ENCODE measurements around the gene INTU.

DNA sequence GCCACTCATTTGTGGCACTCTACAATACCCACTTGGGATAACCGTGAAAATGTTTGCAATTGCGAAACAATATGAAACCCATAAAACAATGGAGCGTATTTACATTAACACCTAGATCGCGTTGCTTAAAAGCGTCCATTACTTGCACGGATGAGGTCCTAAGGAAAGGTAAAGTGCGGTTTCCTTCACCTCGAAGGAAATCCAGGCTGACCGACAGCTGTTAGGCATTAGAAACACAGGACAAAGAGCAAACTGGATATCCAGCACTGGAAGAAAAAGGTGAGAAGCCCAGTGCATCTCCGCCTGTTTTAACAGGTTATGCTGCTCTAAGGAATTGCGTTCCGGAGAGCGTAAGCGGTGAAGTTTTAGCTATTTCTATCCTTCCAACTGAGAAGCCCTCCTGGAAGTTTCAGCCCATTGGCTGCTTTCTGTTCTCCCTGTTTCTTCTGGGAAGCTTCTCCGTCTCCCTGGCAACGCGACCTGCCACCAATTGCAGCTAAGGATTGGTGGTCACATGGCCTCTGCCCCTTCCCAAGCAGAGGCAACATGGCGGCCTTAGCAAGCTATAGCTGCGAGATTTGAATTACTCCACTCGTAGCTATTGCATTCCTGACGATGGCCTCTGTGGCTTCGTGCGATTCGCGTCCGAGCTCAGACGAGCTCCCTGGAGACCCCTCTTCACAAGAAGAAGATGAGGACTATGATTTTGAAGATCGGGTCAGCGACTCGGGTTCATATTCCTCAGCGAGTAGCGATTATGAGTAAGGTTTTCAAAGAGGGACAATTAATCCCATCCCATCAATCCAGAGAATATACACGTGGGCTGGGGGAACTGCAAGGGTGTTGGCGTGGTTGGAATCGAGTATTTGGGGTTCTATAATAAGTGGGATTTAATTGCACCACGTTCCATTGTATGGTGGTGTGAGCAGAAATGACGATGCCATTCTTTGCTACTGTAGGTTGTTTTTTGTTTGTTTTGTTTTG, at the start of gene INTU:
- TF ChIP-seq, protein P1, sequence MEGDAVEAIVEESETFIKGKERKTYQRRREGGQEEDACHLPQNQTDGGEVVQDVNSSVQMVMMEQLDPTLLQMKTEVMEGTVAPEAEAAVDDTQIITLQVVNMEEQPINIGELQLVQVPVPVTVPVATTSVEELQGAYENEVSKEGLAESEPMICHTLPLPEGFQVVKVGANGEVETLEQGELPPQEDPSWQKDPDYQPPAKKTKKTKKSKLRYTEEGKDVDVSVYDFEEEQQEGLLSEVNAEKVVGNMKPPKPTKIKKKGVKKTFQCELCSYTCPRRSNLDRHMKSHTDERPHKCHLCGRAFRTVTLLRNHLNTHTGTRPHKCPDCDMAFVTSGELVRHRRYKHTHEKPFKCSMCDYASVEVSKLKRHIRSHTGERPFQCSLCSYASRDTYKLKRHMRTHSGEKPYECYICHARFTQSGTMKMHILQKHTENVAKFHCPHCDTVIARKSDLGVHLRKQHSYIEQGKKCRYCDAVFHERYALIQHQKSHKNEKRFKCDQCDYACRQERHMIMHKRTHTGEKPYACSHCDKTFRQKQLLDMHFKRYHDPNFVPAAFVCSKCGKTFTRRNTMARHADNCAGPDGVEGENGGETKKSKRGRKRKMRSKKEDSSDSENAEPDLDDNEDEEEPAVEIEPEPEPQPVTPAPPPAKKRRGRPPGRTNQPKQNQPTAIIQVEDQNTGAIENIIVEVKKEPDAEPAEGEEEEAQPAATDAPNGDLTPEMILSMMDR (conservative IDR thresholded peaks at IDR 0.05): no peak
- TF ChIP-seq ZFX (IDR thresholded peaks at IDR 0.05): no peak

Data from C4-2B (cell line).